Measurements from ENCODE around the gene ELL. TPM values are rescaled to one million over a fixed set of nuclear protein-coding genes. Genes with fewer than 3 reads are reported as not detected.
A peak's percentile ranks its signal among the peaks of the same experiment; 100 is the strongest.

Gene ELL
- total and polyA plus RNA-seq, 2 donors from 2014 or later: 5.7 to 25.2 TPM

DNA sequence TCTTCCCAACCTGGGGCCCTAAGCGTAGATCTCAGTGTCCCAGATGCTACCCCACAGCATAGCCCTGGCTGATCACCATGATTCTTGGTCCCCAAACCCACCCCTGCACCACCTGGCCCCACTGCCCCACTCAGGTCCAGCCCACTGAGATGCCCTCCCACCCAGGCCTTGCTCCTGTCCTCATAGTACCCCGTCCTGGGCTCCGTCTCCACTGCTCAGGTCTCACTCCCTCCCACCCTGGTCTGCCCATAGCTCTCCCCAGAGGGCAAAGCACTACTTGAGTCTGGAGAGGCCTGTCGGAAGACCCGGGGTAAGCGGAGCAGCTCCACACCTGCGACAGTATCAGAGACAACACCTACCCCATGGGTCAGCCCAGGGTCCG is 48.2 kb downstream of the ELL start:
- no peaks in the 10 kb centered on the region for H3K9me3 ChIP-seq (ENCODE audit: control insufficient read depth in 2 of 3, insufficient read depth in 1 of 3, low read length in 3 of 3)
- no peaks in the 10 kb centered on the region for H3K36me3 ChIP-seq (ENCODE audit: control insufficient read depth in 2 of 3, insufficient read depth in 3 of 3, low read length in 3 of 3)
- FAIRE-seq: no peak
- intact Hi-C loops (cut with DNase I): no loop called here
- peaks cover 0 to 45% (median 23%) of the 10 kb centered on the region in 3 donors for H3K4me1 ChIP-seq (ENCODE audit: control insufficient read depth in 2 of 3, insufficient read depth in 2 of 3, low read depth in 1 of 3, low read length in 3 of 3)
- H3K27ac ChIP-seq (ENCODE audit: low read depth in 2 of 2, low read length in 2 of 2): no peak overlapping the region
- no peak overlapping the region for H3K9ac ChIP-seq (ENCODE audit: low read length in 3 of 3)
- H3K27me3 ChIP-seq (ENCODE audit: control insufficient read depth, insufficient read depth, low read length): no peaks in the 10 kb centered on the region
- DNase-seq: peak in 1 of 5 donors; percentile 33
- TF ChIP-seq, protein P1, sequence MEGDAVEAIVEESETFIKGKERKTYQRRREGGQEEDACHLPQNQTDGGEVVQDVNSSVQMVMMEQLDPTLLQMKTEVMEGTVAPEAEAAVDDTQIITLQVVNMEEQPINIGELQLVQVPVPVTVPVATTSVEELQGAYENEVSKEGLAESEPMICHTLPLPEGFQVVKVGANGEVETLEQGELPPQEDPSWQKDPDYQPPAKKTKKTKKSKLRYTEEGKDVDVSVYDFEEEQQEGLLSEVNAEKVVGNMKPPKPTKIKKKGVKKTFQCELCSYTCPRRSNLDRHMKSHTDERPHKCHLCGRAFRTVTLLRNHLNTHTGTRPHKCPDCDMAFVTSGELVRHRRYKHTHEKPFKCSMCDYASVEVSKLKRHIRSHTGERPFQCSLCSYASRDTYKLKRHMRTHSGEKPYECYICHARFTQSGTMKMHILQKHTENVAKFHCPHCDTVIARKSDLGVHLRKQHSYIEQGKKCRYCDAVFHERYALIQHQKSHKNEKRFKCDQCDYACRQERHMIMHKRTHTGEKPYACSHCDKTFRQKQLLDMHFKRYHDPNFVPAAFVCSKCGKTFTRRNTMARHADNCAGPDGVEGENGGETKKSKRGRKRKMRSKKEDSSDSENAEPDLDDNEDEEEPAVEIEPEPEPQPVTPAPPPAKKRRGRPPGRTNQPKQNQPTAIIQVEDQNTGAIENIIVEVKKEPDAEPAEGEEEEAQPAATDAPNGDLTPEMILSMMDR (IDR thresholded peaks at IDR 0.05; ENCODE audit: borderline replicate concordance, extremely low read depth, insufficient read depth): no peak
- H3K4me3 ChIP-seq (ENCODE audit: low read length in 3 of 3): no peak overlapping the region

DNA sequence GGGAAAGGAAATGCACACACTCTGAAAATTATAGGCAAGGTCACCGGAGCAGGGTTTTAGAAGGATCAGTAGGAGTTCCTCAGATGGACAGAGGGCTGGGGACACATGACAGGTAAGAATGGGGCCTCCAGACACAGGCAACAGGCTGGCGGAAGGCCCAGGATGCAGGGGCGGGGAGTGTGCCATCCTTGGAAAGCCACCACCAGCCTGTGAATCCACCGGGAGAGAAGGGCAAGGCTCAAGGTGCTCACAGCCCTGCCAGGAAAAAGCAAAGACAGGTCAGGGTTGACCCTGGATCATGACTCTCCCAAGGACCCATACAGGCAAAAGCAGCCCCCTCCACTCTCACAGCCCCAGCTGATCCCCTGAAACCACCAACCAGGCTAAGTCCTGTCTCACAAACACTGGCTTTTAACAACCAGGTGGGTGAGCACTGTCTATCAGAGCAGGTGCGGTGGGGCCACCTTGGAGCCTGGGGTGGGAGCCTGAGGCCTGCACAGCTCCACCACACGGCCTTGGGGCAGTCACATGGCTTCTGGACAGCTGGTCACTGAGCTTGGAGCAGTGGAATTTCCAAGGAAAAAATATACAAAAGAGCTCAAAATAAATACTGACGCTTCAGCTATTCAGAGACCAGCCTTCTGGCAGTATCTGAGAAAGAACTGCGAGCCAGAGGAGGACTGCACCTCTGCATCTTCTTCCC is 48.7 kb downstream of the ELL start:
- TF ChIP-seq, protein P1 (IDR thresholded peaks at IDR 0.05; ENCODE audit: borderline replicate concordance, extremely low read depth, insufficient read depth): no peak
- Histone ChIP-seq H3K27me3 (ENCODE audit: control insufficient read depth, insufficient read depth, low read length) (no peaks in the 10 kb centered on the region), H3K9ac (ENCODE audit: low read length in 3 of 3) (no peak overlapping the region), H3K36me3 (ENCODE audit: control insufficient read depth in 2 of 3, insufficient read depth in 3 of 3, low read length in 3 of 3) (no peaks in the 10 kb centered on the region), H3K4me1 (ENCODE audit: control insufficient read depth in 2 of 3, insufficient read depth in 2 of 3, low read depth in 1 of 3, low read length in 3 of 3) (peaks cover 0 to 45% (median 27%) of the 10 kb centered on the region in 3 donors), H3K4me3 (ENCODE audit: low read length in 3 of 3) (no peak overlapping the region), H3K9me3 (ENCODE audit: control insufficient read depth in 2 of 3, insufficient read depth in 1 of 3, low read length in 3 of 3) (no peaks in the 10 kb centered on the region), H3K27ac (ENCODE audit: low read depth in 2 of 2, low read length in 2 of 2) (no peak overlapping the region)
- intact Hi-C loops (cut with DNase I): no loop called here
- peak in 1 of 5 donors; percentile 32 for DNase-seq
- no peak for FAIRE-seq

DNA sequence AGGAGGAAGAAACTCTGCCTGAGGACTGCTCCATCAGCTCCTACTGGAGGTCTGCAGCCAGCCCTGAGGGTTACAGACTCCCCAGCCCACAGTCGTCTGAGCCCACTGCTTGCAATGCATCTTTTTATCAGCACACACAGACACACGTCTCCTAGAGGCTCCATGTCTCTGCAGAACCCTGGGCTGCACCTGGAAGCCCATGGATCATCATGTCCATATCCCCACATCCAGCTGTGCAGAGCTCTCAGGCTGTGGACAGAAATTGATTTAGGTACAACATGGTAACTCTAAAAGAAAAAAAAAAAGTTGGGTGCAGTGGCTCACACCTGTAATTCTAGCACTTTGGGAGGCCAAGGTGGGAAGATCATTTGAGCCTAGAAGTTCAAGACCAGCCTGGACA is 51.1 kb downstream of the ELL start:
- H3K36me3 ChIP-seq (ENCODE audit: control insufficient read depth in 2 of 3, insufficient read depth in 3 of 3, low read length in 3 of 3): no peaks in the 10 kb centered on the region
- TF ChIP-seq, protein P1 (IDR thresholded peaks at IDR 0.05; ENCODE audit: borderline replicate concordance, extremely low read depth, insufficient read depth): no peak
- no peaks in the 10 kb centered on the region for H3K9me3 ChIP-seq (ENCODE audit: control insufficient read depth in 2 of 3, insufficient read depth in 1 of 3, low read length in 3 of 3)
- no peak for FAIRE-seq
- H3K4me3 ChIP-seq (ENCODE audit: low read length in 3 of 3): no peak overlapping the region
- H3K27me3 ChIP-seq (ENCODE audit: control insufficient read depth, insufficient read depth, low read length): no peaks in the 10 kb centered on the region
- no peak overlapping the region for H3K9ac ChIP-seq (ENCODE audit: low read length in 3 of 3)
- no peak for DNase-seq
- peaks cover 0 to 49% (median 30%) of the 10 kb centered on the region in 3 donors for H3K4me1 ChIP-seq (ENCODE audit: control insufficient read depth in 2 of 3, insufficient read depth in 2 of 3, low read depth in 1 of 3, low read length in 3 of 3)
- no peak overlapping the region for H3K27ac ChIP-seq (ENCODE audit: low read depth in 2 of 2, low read length in 2 of 2)
- intact Hi-C loops (cut with DNase I): no loop called here

Measured in kidney (tissue), 14 donors.